Activated CD4-positive, alpha-beta memory T cell treated with anti-CD3 and anti-CD28 coated beads for 36 hours (primary cell): ENCODE results near the gene C22orf15. TPM values are rescaled to one million over a fixed set of nuclear protein-coding genes. Genes with fewer than 3 reads are reported as not detected.

Source experiments
- CTCF ChIA-PET: fragments of 350-600 bp; sonication (Branson Sonifier 250); formaldehyde crosslinking; loops from one replicate; lab custom pipeline; 2021; ENCODE audit warnings: antibody characterized with exemption, inconsistent platforms; lab: Charles Lee
- POLR2A ChIA-PET: fragments of 350-600 bp; sonication (Branson Sonifier 250); formaldehyde crosslinking; loops from one replicate; lab custom pipeline; 2021; ENCODE audit warnings: antibody characterized with exemption; lab: Charles Lee
- DNase-seq: peaks from one replicate; pipeline ENCODE4 v3.0.0-alpha.2; 2020
- H3K27ac Mint-ChIP-seq: one replicate; pipeline ENCODE4 v1.8.0; 2021; ENCODE audit warnings: mixed read lengths
- H3K27me3 Mint-ChIP-seq: one replicate; pipeline ENCODE4 v1.8.0; 2021; ENCODE audit warnings: mixed read lengths
- H3K36me3 Mint-ChIP-seq: one replicate; pipeline ENCODE4 v1.8.0; 2021; ENCODE audit warnings: mixed read lengths
- H3K4me1 Mint-ChIP-seq: one replicate; pipeline ENCODE4 v1.8.0; 2021; ENCODE audit warnings: low read depth, mixed read lengths
- H3K4me3 Mint-ChIP-seq: one replicate; pipeline ENCODE4 v1.8.0; 2021; ENCODE audit warnings: mild to moderate bottlenecking, mixed read lengths
- H3K9me3 Mint-ChIP-seq: one replicate; pipeline ENCODE4 v1.8.0; 2021; ENCODE audit warnings: mixed read lengths
- intact Hi-C: fragments of 100-400 bp; cut with micrococcal nuclease; formaldehyde crosslinking; loops from one replicate; pipeline ENCODE4 v1.15.1; 2023
- total RNA-seq, 2 experiments: library from RNA; stranded (reverse); gene quantifications; one replicate each; pipeline ENCODE4 v1.2.3, GENCODE V29; 2021

C22orf15 gene
- total RNA-seq, 2 experiments from 2014 or later = 0.31 to 0.90 TPM

DNA sequence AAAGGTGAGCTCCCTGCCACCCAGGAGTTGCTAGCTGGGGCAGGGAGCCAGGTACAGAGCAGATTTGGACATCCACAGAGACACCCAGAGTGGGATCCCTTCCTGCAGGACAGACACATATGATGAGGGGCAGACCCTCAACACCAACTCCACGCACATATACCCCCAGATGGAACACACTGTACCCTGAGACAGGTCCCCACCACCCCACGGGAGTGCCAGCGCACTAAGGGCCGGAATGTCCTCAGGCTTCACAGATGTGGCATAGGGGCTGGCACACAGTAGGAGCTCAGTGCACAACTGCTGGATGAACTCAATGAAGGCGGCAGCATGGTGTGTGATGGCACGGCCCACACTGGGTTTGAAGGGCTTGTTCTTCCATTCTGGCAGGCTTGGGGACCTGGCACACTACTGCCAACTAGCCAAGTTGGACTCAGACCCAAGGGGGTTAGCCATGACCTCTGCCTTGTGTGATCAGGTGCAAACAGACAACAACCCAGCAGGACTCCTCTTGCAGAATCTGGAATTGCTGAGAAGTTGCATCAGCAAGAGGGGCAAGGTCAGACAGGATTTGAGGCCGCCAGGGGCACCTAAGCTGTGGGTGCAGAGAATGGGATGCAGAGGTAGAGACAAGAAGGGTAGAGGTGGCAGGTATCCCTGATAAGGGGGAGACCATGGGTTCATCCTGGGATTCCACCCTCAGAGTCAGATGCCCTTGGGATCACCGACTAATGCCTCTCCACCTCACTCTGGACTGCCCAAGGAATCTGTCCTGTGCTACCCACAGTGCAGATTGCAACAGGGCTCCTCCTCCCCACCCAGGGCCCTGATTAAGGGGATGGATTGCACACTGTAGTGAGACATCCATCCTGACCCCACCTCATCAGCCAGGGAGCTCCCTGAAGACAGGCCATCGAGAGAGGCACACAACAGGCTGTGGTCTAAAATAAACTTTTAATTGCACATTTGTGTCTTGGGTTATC, 2.4 kb downstream of the C22orf15 start:
- H3K4me1 Mint-ChIP-seq = peaks cover 34% of the 10 kb centered on the region
- H3K4me3 Mint-ChIP-seq = peak overlapping the region; percentile 29

DNA sequence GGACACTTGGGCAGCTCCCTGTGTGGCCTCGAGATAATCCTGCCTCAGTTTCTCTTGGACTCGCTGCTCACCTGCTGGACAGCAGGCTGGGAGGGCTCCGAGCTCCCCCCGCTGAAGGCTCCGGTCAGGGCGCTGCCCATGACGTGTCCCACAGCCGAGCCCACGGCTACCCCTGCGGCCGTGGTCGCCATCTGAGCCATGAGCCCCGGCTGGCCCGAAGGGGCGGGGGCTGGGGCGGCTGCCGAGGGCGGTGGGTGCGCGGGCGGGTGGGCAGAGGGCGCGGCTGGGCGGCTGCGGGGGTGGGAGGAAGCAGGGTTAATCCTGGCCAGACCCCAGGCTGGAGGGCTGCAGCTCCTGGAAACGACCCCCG, 4.5 kb downstream of the C22orf15 start:
- H3K27me3 Mint-ChIP-seq = no peaks in the 10 kb centered on the region
- intact Hi-C loops = loop anchor here (10.0 kb wide), 1 partner anchor 62 kb away; no protein-coding TSS in a partner anchor
- H3K4me1 Mint-ChIP-seq = peaks cover 42% of the 10 kb centered on the region
- ChIA-PET CTCF (interaction anchor here (0.6 to 2.9 kb wide), 4 partner anchors 11 to 127 kb away, joined by 3 to 12 read pairs (median 4); partner anchors contain the start of gene MIF), POLR2A (interaction anchor here (0.8 to 1.4 kb wide), 6 partner anchors 11 to 83 kb away, joined by 3 to 8 read pairs (median 4); no protein-coding TSS in a partner anchor)
- peaks cover 5% of the 10 kb centered on the region for H3K36me3 Mint-ChIP-seq
- H3K9me3 Mint-ChIP-seq = no peaks in the 10 kb centered on the region
- peak overlapping the region; percentile 76 for H3K4me3 Mint-ChIP-seq
- DNase-seq = no peak
- peak overlapping the region; percentile 42 for H3K27ac Mint-ChIP-seq

More for the DNA sequence above, 2.4 kb downstream of the C22orf15 start:
- DNase-seq = no peak
- Mint-ChIP-seq H3K9me3 (no peaks in the 10 kb centered on the region), H3K36me3 (peaks cover 5% of the 10 kb centered on the region), H3K27ac (no peak overlapping the region), H3K27me3 (no peaks in the 10 kb centered on the region)
- intact Hi-C loops = loop anchor here (10.0 kb wide), 1 partner anchor 60 kb away; no protein-coding TSS in a partner anchor
- POLR2A ChIA-PET = no interaction called here
- CTCF ChIA-PET = no interaction called here

DNA sequence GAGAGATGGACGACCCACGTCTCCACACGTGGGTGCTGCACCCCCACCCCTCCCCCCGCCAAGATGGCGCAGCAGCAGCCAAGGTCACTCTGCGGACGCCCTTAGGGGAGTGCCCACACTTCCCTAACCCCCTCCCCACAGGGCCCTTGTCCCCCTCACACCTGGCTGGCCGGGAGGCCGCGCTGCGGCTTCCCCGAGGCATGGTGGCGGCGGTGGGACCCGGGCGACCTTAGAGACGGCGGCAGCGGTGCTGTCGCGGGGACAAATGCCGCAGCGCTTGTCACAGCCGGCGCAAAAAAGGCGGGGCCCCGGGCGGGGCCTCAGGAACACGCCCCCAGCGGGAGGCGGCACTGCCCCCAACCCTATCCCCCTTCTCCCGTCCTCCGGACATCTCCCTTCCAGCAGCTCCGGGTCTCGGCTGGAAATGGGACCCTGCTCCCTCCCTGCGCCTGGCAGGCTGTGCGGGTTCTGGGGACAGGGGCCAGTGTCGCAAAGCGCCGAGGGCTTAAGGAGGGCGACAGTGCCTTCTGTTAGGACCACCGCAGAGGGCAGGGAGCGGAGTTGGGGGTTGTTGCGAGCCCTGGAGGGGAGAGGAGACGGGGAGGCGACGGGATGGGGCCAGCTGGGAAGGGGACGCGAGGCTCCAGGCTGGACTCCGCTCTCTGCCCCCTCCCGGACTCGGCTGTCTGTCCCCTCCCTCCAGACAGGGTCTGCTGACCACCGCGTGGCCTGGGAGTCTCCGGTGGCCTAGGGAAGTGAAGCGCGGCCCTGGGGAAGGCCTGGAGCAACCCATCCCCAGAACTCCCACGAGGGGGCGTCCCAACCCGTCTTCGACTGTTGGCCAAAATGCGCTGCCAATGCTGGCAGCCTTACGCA, 5.1 kb downstream of the C22orf15 start, which contains the start of gene CHCHD10:
Gene CHCHD10, minus strand, starts transcription at position 300 of the 876 bp plus-strand sequence. Its CDS starts 98 bp downstream, at position 202.
- ChIA-PET CTCF (interaction anchor here (0.8 to 2.9 kb wide), 4 partner anchors 67 to 126 kb away, joined by 4 to 12 read pairs (median 4); partner anchors contain the start of gene MIF), POLR2A (interaction anchor here (0.6 to 1.4 kb wide), 6 partner anchors 10 to 82 kb away, joined by 3 to 8 read pairs (median 4); no protein-coding TSS in a partner anchor)
- intact Hi-C loops = loop anchor here (10.0 kb wide), 1 partner anchor 63 kb away; no protein-coding TSS in a partner anchor
- H3K27ac Mint-ChIP-seq = peak within 1 kb of the TSS; percentile 42
- DNase-seq = peak; percentile 84
- H3K36me3 Mint-ChIP-seq = peaks cover 5% of the 10 kb centered on the region
- peak within 1 kb of the TSS; percentile 76 for H3K4me3 Mint-ChIP-seq
- H3K4me1 Mint-ChIP-seq = peaks cover 40% of the 10 kb centered on the region
- H3K27me3 Mint-ChIP-seq = no peaks in the 10 kb centered on the region
- no peaks in the 10 kb centered on the region for H3K9me3 Mint-ChIP-seq

DNA sequence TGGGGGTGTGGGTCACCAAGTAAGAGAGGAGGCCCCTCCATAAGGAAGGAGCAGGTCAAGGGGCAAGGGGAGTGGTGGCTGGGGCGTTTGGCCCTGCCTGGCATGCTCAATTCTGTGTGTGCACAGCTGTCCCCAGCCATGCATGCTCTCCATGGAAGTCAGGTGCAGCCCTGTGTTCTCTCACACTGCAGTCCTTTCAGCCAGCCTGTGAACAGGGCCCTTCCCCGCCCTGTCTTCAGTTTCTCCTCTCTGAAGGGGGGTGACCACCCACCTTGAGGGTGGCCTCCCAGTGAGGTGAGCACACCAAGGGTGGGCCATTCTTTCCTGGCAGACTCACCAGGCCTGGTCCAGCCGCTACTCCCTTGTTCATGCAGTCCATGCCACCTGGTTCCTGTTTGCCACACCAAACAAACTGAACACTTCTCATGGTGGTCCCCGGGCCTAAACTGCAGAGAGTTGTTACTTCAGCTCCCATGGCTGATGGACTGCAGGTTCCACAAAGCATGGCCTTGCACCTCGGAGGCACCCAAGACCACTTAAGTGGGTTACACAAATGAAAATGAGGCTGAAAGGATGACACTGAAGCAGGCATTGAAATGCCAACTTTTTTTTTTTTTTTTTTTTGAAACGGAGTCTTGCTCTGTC, 6.7 kb downstream of the C22orf15 start:
- H3K4me1 Mint-ChIP-seq = peaks cover 32% of the 10 kb centered on the region
- no peaks in the 10 kb centered on the region for H3K27me3 Mint-ChIP-seq
- intact Hi-C loops = loop anchor here (10.0 kb wide), 1 partner anchor 65 kb away; no protein-coding TSS in a partner anchor
- peaks cover 5% of the 10 kb centered on the region for H3K36me3 Mint-ChIP-seq
- CTCF ChIA-PET = interaction anchor here (0.7 to 2.9 kb wide), 5 partner anchors 16 to 179 kb away, joined by 3 to 12 read pairs (median 4); partner anchors contain the start of genes MIF and VPREB3
- no peak for DNase-seq
- H3K27ac Mint-ChIP-seq = no peak overlapping the region
- H3K9me3 Mint-ChIP-seq = no peaks in the 10 kb centered on the region
- no peak overlapping the region for H3K4me3 Mint-ChIP-seq
- POLR2A ChIA-PET = no interaction called here

DNA sequence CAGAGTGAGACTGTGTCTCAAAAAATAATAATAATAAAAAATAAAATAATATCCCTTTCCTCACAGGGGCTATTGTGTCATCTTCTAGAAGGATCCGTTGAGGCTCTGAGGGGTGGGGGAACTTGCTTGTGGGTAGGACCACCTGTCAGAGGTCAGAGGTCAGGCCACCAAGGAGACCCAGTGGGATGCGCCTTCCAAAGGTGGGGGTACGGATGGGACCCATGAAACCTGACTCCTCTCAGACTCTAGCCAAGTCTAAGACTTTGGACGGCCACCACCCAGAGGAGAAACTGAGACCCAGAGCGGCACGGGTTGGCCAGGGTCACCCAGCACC, 9.5 kb downstream of the C22orf15 start:
- POLR2A ChIA-PET = interaction anchor here (2.1 kb wide), 1 partner anchor 15 kb away, joined by 6 read pairs; the partner anchor contains the start of gene SMARCB1
- intact Hi-C loops = loop anchor here (2.0 kb wide), 1 partner anchor 15 kb away; the partner anchor contains the start of gene SMARCB1
- CTCF ChIA-PET = interaction anchor here (1.4 kb wide), 1 partner anchor 78 kb away, joined by 4 read pairs; no protein-coding TSS in a partner anchor

DNA sequence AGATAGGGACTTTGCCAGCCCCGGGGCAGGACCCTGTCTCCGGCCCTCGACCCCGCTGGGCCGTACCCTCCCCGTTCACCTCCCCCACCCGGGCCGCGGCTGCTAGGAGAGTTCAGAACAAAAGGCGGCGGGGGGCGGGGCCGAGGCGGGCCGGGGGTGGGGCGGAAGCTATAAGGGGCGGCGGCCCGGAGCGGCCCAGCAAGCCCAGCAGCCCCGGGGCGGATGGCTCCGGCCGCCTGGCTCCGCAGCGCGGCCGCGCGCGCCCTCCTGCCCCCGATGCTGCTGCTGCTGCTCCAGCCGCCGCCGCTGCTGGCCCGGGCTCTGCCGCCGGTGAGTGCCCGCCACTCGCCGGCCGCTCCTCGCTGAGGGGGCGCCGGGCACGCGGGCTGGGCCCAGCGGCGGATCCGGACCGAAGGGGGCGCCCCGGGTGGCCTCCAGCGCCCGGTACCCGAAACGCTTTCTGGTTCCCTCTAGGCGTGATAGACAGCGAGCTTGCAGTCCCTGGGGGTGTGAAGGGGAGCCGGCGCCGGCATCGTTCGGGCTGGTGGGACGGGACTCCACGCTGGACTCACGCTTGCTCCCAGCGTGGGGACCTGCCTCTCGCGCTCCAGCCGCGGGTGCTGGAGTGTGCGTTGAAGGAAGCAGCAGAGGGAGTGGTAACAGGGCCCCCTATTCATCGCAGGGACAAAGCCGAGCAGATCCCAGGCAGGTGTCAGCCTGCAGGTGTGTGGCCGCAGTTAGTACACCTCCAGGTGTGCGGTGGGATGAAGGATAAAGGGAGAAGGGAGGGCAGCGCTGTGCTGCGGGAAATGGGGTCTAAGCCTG, 10.1 kb downstream of the C22orf15 start, which contains the start of gene MMP11:
Gene MMP11, plus strand, starts transcription at position 201 of the 825 bp plus-strand sequence. Its CDS starts 22 bp downstream, at position 223.
- ChIA-PET POLR2A (interaction anchor here (2.1 kb wide), 1 partner anchor 14 kb away, joined by 6 read pairs; the partner anchor contains the start of gene SMARCB1), CTCF (interaction anchor here (1.4 kb wide), 1 partner anchor 77 kb away, joined by 4 read pairs; no protein-coding TSS in a partner anchor)
- Mint-ChIP-seq H3K27ac (no peak within 1 kb of the TSS), H3K36me3 (no peaks in the 10 kb centered on the region), H3K9me3 (no peaks in the 10 kb centered on the region), H3K27me3 (no peaks in the 10 kb centered on the region), H3K4me1 (peaks cover 15% of the 10 kb centered on the region), H3K4me3 (peak within 1 kb of the TSS; percentile 62)
- intact Hi-C loops = loop anchor here (2.0 kb wide), 1 partner anchor 14 kb away; the partner anchor contains the start of gene SMARCB1
- DNase-seq = peak; percentile 58

More for the DNA sequence above, 9.5 kb downstream of the C22orf15 start:
- Mint-ChIP-seq H3K4me3 (peak overlapping the region; percentile 62), H3K9me3 (no peaks in the 10 kb centered on the region), H3K4me1 (peaks cover 15% of the 10 kb centered on the region), H3K36me3 (no peaks in the 10 kb centered on the region), H3K27ac (no peak overlapping the region), H3K27me3 (no peaks in the 10 kb centered on the region)
- DNase-seq = no peak

DNA sequence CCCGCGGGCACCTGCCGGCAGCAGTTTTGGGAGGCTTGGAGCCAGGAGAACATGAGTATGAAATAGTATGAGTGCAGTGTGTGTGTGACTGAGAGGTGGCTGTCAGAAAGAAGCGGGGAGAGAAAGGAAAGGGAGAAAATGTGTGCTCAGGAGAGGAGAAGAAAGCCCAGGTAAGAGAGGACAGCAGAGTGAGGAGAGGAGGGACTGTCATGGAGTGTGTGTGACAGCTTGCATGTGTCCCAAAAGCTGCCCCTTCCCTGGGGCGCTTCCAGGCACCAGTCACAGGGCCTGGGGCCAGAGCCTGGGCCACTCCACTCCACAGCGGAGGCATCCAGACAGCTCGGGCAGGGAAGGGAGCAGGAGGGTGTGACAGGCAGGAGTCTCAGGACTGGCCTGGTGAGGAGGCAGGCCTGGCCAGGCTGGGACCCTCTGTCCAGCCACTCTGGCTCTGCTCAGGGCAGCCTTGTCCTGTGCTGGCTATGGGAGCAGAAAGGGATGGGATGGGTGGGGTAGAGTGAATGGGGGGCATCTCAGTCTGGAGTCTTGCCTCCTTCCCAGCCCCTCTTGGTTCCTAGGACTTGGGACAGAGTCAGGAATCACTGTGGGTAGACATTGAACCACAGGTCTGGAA, 10.8 kb downstream of the C22orf15 start:
- Mint-ChIP-seq H3K9me3 (no peaks in the 10 kb centered on the region), H3K27ac (no peak overlapping the region), H3K36me3 (no peaks in the 10 kb centered on the region), H3K4me1 (peaks cover 15% of the 10 kb centered on the region), H3K27me3 (no peaks in the 10 kb centered on the region), H3K4me3 (peak overlapping the region; percentile 4)
- ChIA-PET CTCF (interaction anchor here (1.3 to 1.4 kb wide), 2 partner anchors 76 kb away, joined by 3 to 4 read pairs; no protein-coding TSS in a partner anchor), POLR2A (no interaction called here)
- no peak for DNase-seq
- intact Hi-C loops = loop anchor here (2.0 kb wide), 1 partner anchor 13 kb away; the partner anchor contains the start of gene SMARCB1

DNA sequence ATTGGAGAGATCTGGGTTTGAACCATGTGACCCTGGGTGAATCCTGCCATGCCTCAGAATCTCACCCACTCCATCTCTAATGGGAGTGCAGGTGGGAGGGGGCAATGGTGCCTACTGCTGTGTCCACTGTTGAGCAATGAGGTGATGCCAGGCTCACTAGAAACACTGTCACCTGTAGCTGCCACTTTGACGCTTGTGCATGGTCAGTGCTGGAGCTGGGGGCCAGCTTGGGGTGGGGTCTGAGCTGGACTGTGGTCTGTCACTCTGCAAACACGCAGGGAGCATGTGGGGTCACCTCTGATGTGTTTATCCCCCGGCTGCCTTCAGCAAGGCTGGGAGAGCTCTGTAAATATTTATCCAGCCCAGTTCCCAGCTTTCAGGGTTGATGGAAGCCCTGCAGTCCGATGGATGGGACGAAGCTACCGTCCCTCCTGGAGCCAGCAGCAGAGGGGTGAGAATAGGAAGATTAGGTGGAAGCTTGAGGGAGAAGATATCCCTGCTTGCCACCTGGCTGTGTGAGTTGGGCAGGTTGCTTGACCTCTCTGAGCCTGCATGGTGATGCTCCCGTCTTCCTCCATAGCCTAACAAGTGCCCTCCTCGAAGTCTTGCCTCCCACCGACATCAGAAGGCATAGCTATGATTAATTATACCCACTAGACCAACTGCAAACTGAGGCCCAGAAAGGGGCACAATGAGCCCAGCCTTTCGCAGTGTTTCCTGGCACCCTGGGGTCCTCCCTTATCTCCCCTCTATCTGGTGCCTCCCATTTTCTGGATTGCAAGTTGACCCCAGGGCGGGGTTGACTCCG, 11.5 kb downstream of the C22orf15 start:
- Mint-ChIP-seq H3K27ac (no peak overlapping the region), H3K4me3 (no peak overlapping the region), H3K36me3 (no peaks in the 10 kb centered on the region), H3K27me3 (no peaks in the 10 kb centered on the region), H3K9me3 (no peaks in the 10 kb centered on the region), H3K4me1 (peaks cover 15% of the 10 kb centered on the region)
- DNase-seq = no peak
- POLR2A ChIA-PET = interaction anchor here (1.0 kb wide), 1 partner anchor 83 kb away, joined by 3 read pairs; the partner anchor contains the start of gene SLC2A11
- intact Hi-C loops = no loop called here
- CTCF ChIA-PET = interaction anchor here (0.9 to 1.3 kb wide), 2 partner anchors 13 to 75 kb away, joined by 3 read pairs; partner anchors contain the start of gene SMARCB1

DNA sequence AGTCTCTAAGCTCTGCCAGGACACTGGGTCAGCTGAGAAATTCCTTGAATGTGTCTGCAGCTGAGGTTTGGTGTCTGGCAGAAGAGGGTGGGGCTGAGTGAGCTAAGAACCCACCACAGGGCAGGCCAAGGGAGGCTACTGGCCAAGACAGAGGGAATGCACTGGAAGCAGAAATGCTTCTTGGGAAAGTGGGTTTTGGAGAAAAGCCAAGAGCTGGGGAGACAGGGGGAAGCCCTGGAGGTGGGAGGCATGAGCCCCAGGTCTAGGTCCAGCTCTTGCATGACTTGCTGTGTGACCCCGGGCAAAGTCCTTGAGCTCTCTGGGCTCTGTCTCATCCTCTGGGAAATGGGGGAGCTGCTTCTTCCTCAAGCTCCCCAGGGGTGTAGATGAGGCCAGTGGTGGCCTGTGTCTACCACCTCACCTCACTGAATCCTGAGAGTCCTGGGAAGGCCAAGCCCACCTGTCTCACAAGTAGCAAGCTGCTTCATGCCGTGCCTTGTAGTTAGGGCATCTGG, 12.2 kb downstream of the C22orf15 start:
- POLR2A ChIA-PET = interaction anchor here (1.0 kb wide), 1 partner anchor 82 kb away, joined by 3 read pairs; the partner anchor contains the start of gene SLC2A11
- no peaks in the 10 kb centered on the region for H3K36me3 Mint-ChIP-seq
- intact Hi-C loops = no loop called here

More for the DNA sequence above, 12.2 kb downstream of the C22orf15 start:
- no peak for DNase-seq
- Mint-ChIP-seq H3K9me3 (no peaks in the 10 kb centered on the region), H3K27ac (no peak overlapping the region), H3K4me3 (no peak overlapping the region), H3K27me3 (no peaks in the 10 kb centered on the region), H3K4me1 (peaks cover 15% of the 10 kb centered on the region)
- CTCF ChIA-PET = interaction anchor here (0.9 to 1.3 kb wide), 2 partner anchors 12 to 75 kb away, joined by 3 read pairs; partner anchors contain the start of gene SMARCB1
